H9 (cell line): Measurements from ENCODE around the gene PLEKHN1. TPM values are rescaled to one million over a fixed set of nuclear protein-coding genes. Genes with fewer than 3 reads are reported as not detected.

Experiments used
- DNase-seq: peaks from one replicate; pipeline ENCODE4 v3.0.0-alpha.2; 2017
- H2AFZ ChIP-seq: one replicate; pipeline ENCODE4 v1.6.1; 2013; ENCODE audit warnings: mild to moderate bottlenecking, low read length, control low read depth, moderate library complexity
- H2AK5ac ChIP-seq: 2 replicates; pipeline ENCODE4 v1.6.1; 2013; ENCODE audit warnings: low read length, control low read depth, mixed read lengths; ENCODE audit not compliant: insufficient read length
- H2BK120ac ChIP-seq: one replicate; pipeline ENCODE4 v1.6.1; 2013; ENCODE audit warnings: low read depth, mild to moderate bottlenecking, low read length, control low read depth, inconsistent platforms; ENCODE audit not compliant: poor library complexity, severe bottlenecking
- H2BK12ac ChIP-seq: 2 replicates; pipeline ENCODE4 v1.6.1; 2013; ENCODE audit warnings: low read length, control low read depth, mixed read lengths, low read depth; ENCODE audit not compliant: insufficient read length
- H2BK15ac ChIP-seq: 2 replicates; pipeline ENCODE4 v1.6.1; 2013; ENCODE audit warnings: low read depth, low read length, control low read depth
- H2BK20ac ChIP-seq: one replicate; pipeline ENCODE4 v1.6.1; 2013; ENCODE audit warnings: low read depth, mild to moderate bottlenecking, low read length, control low read depth, inconsistent platforms; ENCODE audit not compliant: poor library complexity, severe bottlenecking
- H2BK5ac ChIP-seq: 2 replicates; pipeline ENCODE4 v1.6.1; 2013; ENCODE audit warnings: low read length, control low read depth, mixed read lengths; ENCODE audit not compliant: insufficient read length
- H3K14ac ChIP-seq: 2 replicates; pipeline ENCODE4 v1.6.1; 2013; ENCODE audit warnings: low read length, control low read depth; ENCODE audit not compliant: insufficient read depth
- H3K18ac ChIP-seq: 2 replicates; pipeline ENCODE4 v1.6.1; 2013; ENCODE audit warnings: low read depth, mild to moderate bottlenecking, mixed read lengths, low read length, control low read depth; ENCODE audit not compliant: insufficient read length
- H3K23ac ChIP-seq: 2 replicates; pipeline ENCODE4 v1.6.1; 2013; ENCODE audit warnings: low read length, control low read depth, mixed read lengths, low read depth; ENCODE audit not compliant: insufficient read length
- H3K23me2 ChIP-seq: 2 replicates; pipeline ENCODE4 v1.6.1; 2013; ENCODE audit warnings: low read depth, mild to moderate bottlenecking, mixed read lengths, low read length, control low read depth; ENCODE audit not compliant: insufficient read length, poor library complexity, severe bottlenecking
- H3K27ac ChIP-seq: 2 replicates; pipeline ENCODE4 v1.5.1; 2013; ENCODE audit warnings: low read length, control low read depth, mixed read lengths, low read depth; ENCODE audit not compliant: insufficient read length
- H3K27me3 ChIP-seq: 2 replicates; pipeline ENCODE4 v1.6.1; 2013; ENCODE audit warnings: low read length, control low read depth, inconsistent platforms; ENCODE audit not compliant: insufficient read depth
- H3K4ac ChIP-seq: 2 replicates; pipeline ENCODE4 v1.6.1; 2013; ENCODE audit warnings: low read depth, mild to moderate bottlenecking, control low read depth, inconsistent platforms, low read length, moderate library complexity
- H3K4me1 ChIP-seq: 2 replicates; pipeline ENCODE4 v1.6.1; 2013; ENCODE audit warnings: low read length, control low read depth, inconsistent platforms; ENCODE audit not compliant: insufficient read depth
- H3K4me2 ChIP-seq: 2 replicates; pipeline ENCODE4 v1.6.1; 2013; ENCODE audit warnings: low read length, control low read depth, mixed read lengths; ENCODE audit not compliant: insufficient read length, insufficient read depth
- H3K56ac ChIP-seq: 2 replicates; pipeline ENCODE4 v1.6.1; 2013; ENCODE audit warnings: low read depth, mild to moderate bottlenecking, mixed read lengths, low read length, control low read depth; ENCODE audit not compliant: insufficient read length
- H3K79me1 ChIP-seq: 2 replicates; pipeline ENCODE4 v1.6.1; 2013; ENCODE audit warnings: low read depth, mild to moderate bottlenecking, moderate library complexity, low read length, control low read depth, inconsistent platforms; ENCODE audit not compliant: insufficient read depth, poor library complexity, severe bottlenecking
- H3K79me2 ChIP-seq: 2 replicates; pipeline ENCODE4 v1.6.1; 2013; ENCODE audit warnings: low read length, control low read depth, inconsistent platforms; ENCODE audit not compliant: insufficient read depth
- H3K9ac ChIP-seq: 2 replicates; pipeline ENCODE4 v1.6.1; 2013; ENCODE audit warnings: low read length, control low read depth, mixed read lengths; ENCODE audit not compliant: insufficient read length; ENCODE audit errors: extremely low read depth
- H3K9me3 ChIP-seq: one replicate; pipeline ENCODE4 v1.6.1; 2013; ENCODE audit warnings: low read depth, low read length, inconsistent platforms; ENCODE audit not compliant: control insufficient read depth
- H3T11ph ChIP-seq: one replicate; pipeline ENCODE4 v1.6.1; 2013; ENCODE audit warnings: mild to moderate bottlenecking, low read length, control low read depth, inconsistent platforms
- H4K20me1 ChIP-seq: one replicate; pipeline ENCODE4 v1.6.1; 2013; ENCODE audit not compliant: control insufficient read depth, insufficient read length, insufficient read depth
- H4K5ac ChIP-seq: 2 replicates; pipeline ENCODE4 v1.6.1; 2013; ENCODE audit warnings: low read depth, mild to moderate bottlenecking, mixed read lengths, low read length, control low read depth; ENCODE audit not compliant: insufficient read length
- H4K8ac ChIP-seq: replicated peaks from 2 replicates; pipeline ENCODE4 v1.6.1; 2013; ENCODE audit warnings: low read length, control low read depth, mixed read lengths, low read depth; ENCODE audit not compliant: insufficient read length
- H4K91ac ChIP-seq: 2 replicates; pipeline ENCODE4 v1.6.1; 2013; ENCODE audit warnings: low read depth, mild to moderate bottlenecking, moderate library complexity, mixed read lengths, low read length, control low read depth; ENCODE audit not compliant: insufficient read length
- H3K27ac Mint-ChIP-seq, 3 experiments: 2 replicates in 2 of 3; 3 replicates in 1 of 3; pipeline ENCODE4 v1.8.0; 2020 to 2021; ENCODE audit warnings: mixed read lengths in 3 of 3, mild to moderate bottlenecking in 1 of 3, moderate library complexity in 1 of 3
- H3K27me3 Mint-ChIP-seq: 2 replicates; pipeline ENCODE4 v1.8.0; 2021; ENCODE audit warnings: low read depth, mild to moderate bottlenecking, moderate library complexity, mixed read lengths
- H3K36me3 Mint-ChIP-seq, 3 experiments: 2 replicates in 2 of 3; 3 replicates in 1 of 3; pipeline ENCODE4 v1.8.0; 2020 to 2021; ENCODE audit warnings: low read depth in 3 of 3, mixed read lengths in 3 of 3; ENCODE audit not compliant: insufficient read depth in 1 of 3
- H3K4me1 Mint-ChIP-seq, 2 experiments: 2 replicates each; pipeline ENCODE4 v1.8.0; 2020; ENCODE audit warnings: mixed read lengths in 2 of 2
- H3K4me3 Mint-ChIP-seq, 2 experiments: 2 replicates in 1 of 2; 3 replicates in 1 of 2; pipeline ENCODE4 v1.8.0; 2020 to 2021; ENCODE audit warnings: mild to moderate bottlenecking in 2 of 2, mixed read lengths in 2 of 2, moderate library complexity in 1 of 2
- H3K9me3 Mint-ChIP-seq, 2 experiments: 2 replicates in 1 of 2; 3 replicates in 1 of 2; pipeline ENCODE4 v1.8.0; 2020; ENCODE audit warnings: mild to moderate bottlenecking in 2 of 2, mixed read lengths in 2 of 2, moderate library complexity in 1 of 2
- CTCF ChIP-seq: fragments of 200-600 bp; sonication (generic); conservative IDR thresholded peaks from 3 replicates; pipeline ENCODE4 v1.8.0; 2021; ENCODE audit warnings: antibody characterized with exemption, mild to moderate bottlenecking
- WGBS: extraction: QIAGEN DNeasy Blood & Tissue Kit; methylation state at CpG from one replicate; pipeline ENCODE4 v1.1.7; 2013; ENCODE audit warnings: missing lambda C conversion rate, low lambda C conversion rate, mixed read lengths; ENCODE audit not compliant: insufficient read length; ENCODE audit errors: extremely low coverage; 5-methylcytosine and 5-hydroxymethylcytosine counted together
- total RNA-seq: library from RNA; stranded (reverse); gene quantifications from 2 replicates; pipeline ENCODE4 v1.2.1, GENCODE V29; 2021

Gene PLEKHN1
- total RNA-seq, 1 experiment from 2014 or later: 3.0 TPM

- H3K27me3 Mint-ChIP-seq: peaks cover 79% of the 10 kb centered on the region
- no peak overlapping the region for H3K9ac ChIP-seq
- no peak overlapping the region for H3K27ac ChIP-seq
Measured at GRCh38 chr1:997713-997992, 31.4 kb downstream of the PLEKHN1 start.

More at GRCh38 chr1:997713-997992, 31.4 kb downstream of the PLEKHN1 start:
- Histone ChIP-seq H3K27me3 (peaks cover 40% of the 10 kb centered on the region; the same call in 1 of the 2 replicates), H3K23me2 (peaks cover 20% of the 10 kb centered on the region), H2BK20ac (no peak overlapping the region), H2BK120ac (no peak overlapping the region), H3K14ac (no peak overlapping the region), H2AFZ (no peak overlapping the region), H3K79me2 (no peaks in the 10 kb centered on the region), H3K56ac (no peak overlapping the region), H4K20me1 (no peaks in the 10 kb centered on the region), H2BK12ac (no peak overlapping the region), H2BK15ac (no peak overlapping the region; the same call in 1 of the 2 replicates), H3K4ac (no peak overlapping the region), H3K18ac (no peak overlapping the region), H3K4me2 (no peak overlapping the region), H3T11ph (no peak overlapping the region), H4K91ac (no peak overlapping the region), H3K79me1 (no peaks in the 10 kb centered on the region), H3K4me1 (0 out of 2 replicates have a peak, but pooled peaks cover 1% of the 10 kb centered on the region), H3K23ac (no peak overlapping the region), H2BK5ac (no peak overlapping the region), H4K8ac (no peak overlapping the region), H4K5ac (no peak overlapping the region), H3K9me3 (no peaks in the 10 kb centered on the region), H2AK5ac (no peak overlapping the region)
- H3K4me3 Mint-ChIP-seq: no peak overlapping the region
- peaks cover 2 to 3% of the 10 kb centered on the region in 2 experiments for H3K9me3 Mint-ChIP-seq
- H3K36me3 Mint-ChIP-seq: 0 out of 7 replicates have a peak, but pooled peaks cover 0 to under 1% (median 0%) of the 10 kb centered on the region in 3 experiments
- WGBS: no CpG with 5 or more reads among the region's 3 CpGs
- no peak for TF ChIP-seq CTCF
- no peak for DNase-seq
- H3K27ac Mint-ChIP-seq: no peak overlapping the region
- H3K4me1 Mint-ChIP-seq: peaks cover 5 to 11% of the 10 kb centered on the region in 2 experiments
